Left lung (tissue), 10 donors: ENCODE data around the gene OR2S2. TPM values are rescaled to one million over a fixed set of nuclear protein-coding genes. Genes with fewer than 3 reads are reported as not detected.

Experiments used
- ATAC-seq: fragments of 200-7000 bp; cut with Tn5 transposase; one replicate; pipeline ENCODE4 v1.9.1; 2020; ENCODE audit warnings: moderate library complexity
- DNase-seq, 4 donors: peaks; one replicate each; pipeline ENCODE4 v3.0.0-alpha.2; 2013 to 2020
- H3K27ac ChIP-seq, 2 donors: fragments of 200-600 bp; sonication (generic) in 1 of 2; one replicate each; pipeline versions ENCODE4 v1.5.0 to v1.8.0; 2020 to 2021
- H3K27me3 ChIP-seq, 2 donors: fragments of 200-600 bp; sonication (generic) in 1 of 2; one replicate each; pipeline versions ENCODE4 v1.5.0 to v1.8.0; 2020 to 2021
- H3K36me3 ChIP-seq, 2 donors: fragments of 200-600 bp; sonication (generic) in 1 of 2; one replicate each; pipeline versions ENCODE4 v1.5.0 to v1.8.0; 2020 to 2021
- H3K4me1 ChIP-seq, 2 donors: fragments of 200-600 bp; one replicate each; pipeline ENCODE4 v1.8.0; 2021
- H3K4me3 ChIP-seq, 2 donors: fragments of 200-600 bp; sonication (generic) in 1 of 2; one replicate each; pipeline versions ENCODE4 v1.5.0 to v1.8.0; 2020 to 2021; ENCODE audit warnings: mild to moderate bottlenecking in 1 of 2
- H3K9me3 ChIP-seq, 2 donors: fragments of 200-600 bp; sonication (generic) in 1 of 2; one replicate each; pipeline versions ENCODE4 v1.5.0 to v1.8.0; 2020 to 2021
- intact Hi-C, 2 donors: fragments of 100-400 bp; cut with DNase I; formaldehyde crosslinking; loops; one replicate each; pipeline versions ENCODE4 v1.11.2 to v1.14.2; 2022
- polyA plus RNA-seq, 6 donors: library from polyadenylated mRNA; unstranded; fragments of 120-200 nt; gene quantifications; one replicate each; pipeline ENCODE4 v1.2.1, GENCODE V29; 2013; ENCODE audit not compliant: insufficient read length in 6 of 6
- total RNA-seq, 2 donors: library from RNA; stranded (reverse); fragmentation: NEBNext Ultra II Directional; extraction: Animal tissue kit (Norgen Biotek cat#: 25700); gene quantifications; one replicate each; pipeline ENCODE4 v1.2.1, GENCODE V29; 2021
- TF ChIP-seq, protein P1 (sequence below), 2 donors: fragments of 200-600 bp; sonication (generic) in 1 of 2; IDR thresholded peaks; one replicate each; pipeline versions ENCODE4 v1.5.0 to v1.8.0; 2021; ENCODE audit warnings: antibody characterized with exemption in 2 of 2
- donor health status: DM: no; HTN: yes; CAD: no.
- donor health status: DM: no; HTN: no; CAD: no.

OR2S2 gene
- total and polyA plus RNA-seq, 8 donors = 0.32 TPM; not detected in 7

DNA sequence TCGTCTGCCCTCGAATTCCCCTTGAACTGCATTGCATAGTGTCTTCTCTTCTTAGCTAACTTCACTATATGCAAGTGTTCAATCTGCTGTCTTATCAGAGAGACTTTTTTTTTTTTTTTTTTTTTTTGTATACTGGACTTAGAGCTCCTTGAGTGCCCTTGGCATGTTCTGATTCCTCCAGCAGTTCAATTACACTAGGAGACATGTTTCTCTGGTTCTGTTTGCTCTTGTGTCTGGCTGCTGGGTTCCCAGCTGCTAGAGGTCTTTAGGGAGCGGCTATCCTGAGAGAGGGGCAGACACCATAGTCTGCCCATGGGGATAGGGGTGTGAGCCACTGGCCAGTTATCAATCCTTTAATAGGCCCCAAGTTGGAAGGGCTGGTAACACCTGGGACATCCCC lies 13.1 kb downstream of the OR2S2 start:
- H3K9me3 ChIP-seq = no peaks in the 10 kb centered on the region
- H3K4me1 ChIP-seq = peaks cover 8 to 16% of the 10 kb centered on the region in 2 donors
- H3K27ac ChIP-seq = peak overlapping the region; percentile 31 to 47
- no peak overlapping the region for H3K4me3 ChIP-seq
- intact Hi-C loops = loop anchor here in 1 of 2 donors (5.0 kb wide), 1 partner anchor 38 kb away; the partner anchor contains the start of genes HRCT1 and SPAAR
- H3K27me3 ChIP-seq = no peaks in the 10 kb centered on the region
- TF ChIP-seq, protein P1, sequence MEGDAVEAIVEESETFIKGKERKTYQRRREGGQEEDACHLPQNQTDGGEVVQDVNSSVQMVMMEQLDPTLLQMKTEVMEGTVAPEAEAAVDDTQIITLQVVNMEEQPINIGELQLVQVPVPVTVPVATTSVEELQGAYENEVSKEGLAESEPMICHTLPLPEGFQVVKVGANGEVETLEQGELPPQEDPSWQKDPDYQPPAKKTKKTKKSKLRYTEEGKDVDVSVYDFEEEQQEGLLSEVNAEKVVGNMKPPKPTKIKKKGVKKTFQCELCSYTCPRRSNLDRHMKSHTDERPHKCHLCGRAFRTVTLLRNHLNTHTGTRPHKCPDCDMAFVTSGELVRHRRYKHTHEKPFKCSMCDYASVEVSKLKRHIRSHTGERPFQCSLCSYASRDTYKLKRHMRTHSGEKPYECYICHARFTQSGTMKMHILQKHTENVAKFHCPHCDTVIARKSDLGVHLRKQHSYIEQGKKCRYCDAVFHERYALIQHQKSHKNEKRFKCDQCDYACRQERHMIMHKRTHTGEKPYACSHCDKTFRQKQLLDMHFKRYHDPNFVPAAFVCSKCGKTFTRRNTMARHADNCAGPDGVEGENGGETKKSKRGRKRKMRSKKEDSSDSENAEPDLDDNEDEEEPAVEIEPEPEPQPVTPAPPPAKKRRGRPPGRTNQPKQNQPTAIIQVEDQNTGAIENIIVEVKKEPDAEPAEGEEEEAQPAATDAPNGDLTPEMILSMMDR (IDR thresholded peaks at IDR 0.05) = no peak
- DNase-seq (no peak), ATAC-seq (peak; percentile 7)
- H3K36me3 ChIP-seq = no peaks in the 10 kb centered on the region

DNA sequence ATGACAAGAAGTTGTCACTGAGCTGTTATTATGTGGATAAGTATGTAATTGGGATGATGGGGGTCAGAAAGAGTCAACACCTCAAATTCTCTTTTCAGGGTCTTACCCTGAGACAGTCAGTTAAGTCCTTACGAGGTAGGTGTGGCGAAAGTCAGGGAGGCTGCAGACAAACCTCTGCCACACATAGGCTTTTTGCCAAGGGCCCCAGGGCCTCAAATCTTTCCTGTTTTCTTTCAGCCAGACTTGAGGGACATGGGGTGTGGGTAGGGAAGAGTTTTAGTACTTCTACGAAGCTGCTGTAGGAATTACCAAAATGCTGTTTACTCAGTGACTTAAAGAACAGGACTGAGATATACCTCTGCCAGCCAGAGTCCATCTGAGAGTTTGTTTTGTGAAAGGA lies 13.8 kb downstream of the OR2S2 start:
- TF ChIP-seq, protein P1 (IDR thresholded peaks at IDR 0.05) = no peak
- H3K36me3 ChIP-seq = no peaks in the 10 kb centered on the region
- no peaks in the 10 kb centered on the region for H3K27me3 ChIP-seq
- intact Hi-C loops = no loop called here
- peaks cover 8 to 11% of the 10 kb centered on the region in 2 donors for H3K4me1 ChIP-seq
- H3K4me3 ChIP-seq = no peak overlapping the region
- DNase-seq = no peak
- H3K9me3 ChIP-seq = no peaks in the 10 kb centered on the region
- no peak overlapping the region for H3K27ac ChIP-seq
- no peak for ATAC-seq

DNA sequence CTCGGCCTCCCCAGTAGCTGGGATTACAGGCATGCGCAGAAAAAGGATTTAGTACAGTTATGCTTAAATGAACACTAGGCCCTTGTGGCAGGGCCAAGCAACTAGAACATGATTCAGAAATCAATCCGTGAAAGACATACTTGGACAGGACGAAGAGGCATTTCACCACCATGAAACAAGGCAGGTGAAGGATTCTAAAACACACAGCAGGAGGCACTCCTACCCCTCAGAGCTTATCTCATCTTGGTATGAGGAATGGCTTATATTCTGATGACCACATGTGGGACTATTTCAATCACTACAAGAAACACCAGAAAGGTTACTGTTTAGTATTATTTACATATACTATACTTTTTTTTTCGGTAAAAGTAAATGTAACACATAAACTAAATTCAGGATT lies 15.7 kb downstream of the OR2S2 start:
- H3K36me3 ChIP-seq = no peaks in the 10 kb centered on the region
- ATAC-seq (no peak), DNase-seq (no peak)
- no peak overlapping the region for H3K4me3 ChIP-seq
- H3K4me1 ChIP-seq = peaks cover 8 to 11% of the 10 kb centered on the region in 2 donors
- H3K9me3 ChIP-seq = no peaks in the 10 kb centered on the region
- H3K27ac ChIP-seq = no peak overlapping the region
- TF ChIP-seq, protein P1 (IDR thresholded peaks at IDR 0.05) = no peak
- intact Hi-C loops = no loop called here
- no peaks in the 10 kb centered on the region for H3K27me3 ChIP-seq

DNA sequence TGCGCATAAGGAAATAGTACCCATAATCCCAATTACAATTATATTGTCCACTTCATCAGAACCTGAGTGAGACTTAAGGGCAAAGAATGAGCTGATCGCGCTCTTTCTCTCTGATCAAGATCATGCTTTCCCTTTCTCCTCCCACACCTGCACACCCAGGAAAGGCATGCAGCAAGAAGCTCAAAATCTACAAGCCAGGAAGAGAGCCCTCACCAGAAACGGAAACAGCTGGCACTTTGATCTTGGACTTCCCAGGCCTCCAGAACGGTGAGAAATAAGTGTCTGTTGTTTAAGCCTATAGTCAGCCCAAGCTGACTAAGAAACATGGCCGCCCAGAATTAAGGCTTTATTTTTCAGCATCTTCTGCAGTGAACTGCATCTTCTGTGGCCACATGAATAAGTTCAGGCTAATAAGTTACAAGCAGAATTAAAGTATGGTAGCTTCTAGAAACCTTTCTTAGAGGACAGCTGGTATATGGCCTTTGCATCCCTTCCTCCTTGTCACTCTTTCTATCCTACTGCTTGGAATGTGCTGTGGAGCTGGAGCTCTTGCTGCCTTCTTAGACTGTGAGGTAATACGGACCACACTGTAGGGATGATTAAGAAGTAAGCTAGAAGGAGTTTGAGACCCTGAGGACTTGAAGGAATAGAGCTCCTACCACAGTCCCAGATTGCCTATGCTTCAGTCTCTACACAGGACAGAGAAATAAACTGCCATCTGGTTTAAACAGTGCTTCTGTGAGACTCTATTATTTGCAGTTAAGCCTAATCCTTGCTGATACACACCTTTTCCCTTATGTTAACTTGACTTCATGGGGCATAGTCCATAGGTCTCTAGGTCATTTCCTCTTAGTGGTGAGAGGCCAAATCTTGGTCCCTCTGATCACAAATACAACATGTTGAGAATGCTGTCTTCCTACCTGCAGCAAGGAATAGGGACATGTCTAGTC lies 17.2 kb downstream of the OR2S2 start:
- TF ChIP-seq, protein P1 (IDR thresholded peaks at IDR 0.05) = no peak
- no peaks in the 10 kb centered on the region for H3K27me3 ChIP-seq
- H3K4me1 ChIP-seq = peaks cover 5 to 10% of the 10 kb centered on the region in 2 donors
- no peaks in the 10 kb centered on the region for H3K36me3 ChIP-seq
- H3K27ac ChIP-seq = no peak overlapping the region
- H3K4me3 ChIP-seq = no peak overlapping the region
- ATAC-seq (peak; percentile 27), DNase-seq (no peak)
- H3K9me3 ChIP-seq = no peaks in the 10 kb centered on the region
- intact Hi-C loops = no loop called here

DNA sequence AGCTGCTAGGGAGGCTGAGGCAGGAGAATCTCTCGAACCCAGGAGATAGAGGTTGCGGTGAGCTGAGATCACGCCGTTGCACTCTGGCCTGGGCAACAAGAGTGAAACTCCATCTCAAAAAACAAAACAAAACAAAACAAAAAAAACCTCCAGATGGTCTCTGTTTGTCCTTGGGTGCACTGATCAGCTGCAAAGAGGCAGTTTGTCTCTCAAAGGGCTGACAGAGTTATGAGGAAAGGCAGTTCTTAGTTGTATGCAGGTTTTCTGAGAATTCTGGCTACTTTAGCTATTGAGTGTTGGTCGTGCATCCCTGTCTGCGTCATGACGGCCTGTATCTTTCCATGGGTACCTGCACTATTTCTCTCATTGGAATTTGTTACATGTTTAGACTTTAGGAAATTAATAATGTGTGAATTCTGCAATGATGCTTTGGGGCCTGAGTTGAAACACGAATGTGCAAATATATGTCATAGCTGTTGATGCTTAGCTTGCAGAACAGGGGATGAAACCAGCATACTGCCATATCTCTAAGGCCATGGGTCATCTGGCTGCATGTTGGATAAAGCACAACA lies 18.2 kb downstream of the OR2S2 start:
- Histone ChIP-seq H3K27ac (no peak overlapping the region), H3K4me1 (peaks cover 0 to 4% of the 10 kb centered on the region in 2 donors), H3K9me3 (no peaks in the 10 kb centered on the region), H3K27me3 (no peaks in the 10 kb centered on the region), H3K36me3 (no peaks in the 10 kb centered on the region), H3K4me3 (no peak overlapping the region)
- intact Hi-C loops = no loop called here
- TF ChIP-seq, protein P1 (IDR thresholded peaks at IDR 0.05) = no peak
- DNase-seq (no peak), ATAC-seq (no peak)
